Measurements from ENCODE around the gene C2. TPM values are rescaled to one million over a fixed set of nuclear protein-coding genes. Genes with fewer than 3 reads are reported as not detected.
A peak's percentile ranks its signal among the peaks of the same experiment; 100 is the strongest.

C2 gene
- total RNA-seq = 1 to 10 TPM in 1 of 2 donors, not detected in 1; 2.1 TPM
- 1.2 to 1.4 reads per million in 2 donors for total RNA-seq

DNA sequence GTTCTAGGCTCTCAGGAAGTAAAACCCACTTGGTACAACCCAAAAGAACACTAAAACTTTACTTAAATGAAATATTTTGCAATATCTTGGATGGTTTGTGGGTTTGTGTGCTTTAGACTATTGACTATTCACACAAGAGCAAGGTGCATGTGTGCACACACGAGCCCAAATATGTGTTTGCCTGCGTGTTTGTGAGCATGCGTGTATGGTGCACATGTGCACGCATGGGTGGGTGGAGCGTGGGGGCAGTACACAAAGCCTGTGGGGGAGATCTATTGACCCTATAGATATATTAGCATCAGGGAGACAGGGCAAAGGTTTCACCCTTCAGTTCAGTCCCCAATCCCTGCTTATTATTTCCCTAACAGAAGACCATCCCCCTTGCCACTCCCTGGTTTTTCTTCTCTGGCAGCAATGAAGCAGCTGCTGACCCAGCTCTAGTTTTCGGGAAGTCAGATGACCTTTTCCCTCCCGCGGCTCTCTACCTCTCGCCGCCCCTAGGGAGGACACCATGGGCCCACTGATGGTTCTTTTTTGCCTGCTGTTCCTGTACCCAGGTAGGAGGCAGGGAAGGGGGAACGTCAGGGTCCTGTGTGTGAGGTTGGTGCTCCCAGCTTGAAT, at the start of gene C2:
Gene C2 (plus strand): TSS at position 476 of the 621 bp plus-strand sequence. CDS start 36 bp downstream, at position 512.
- Mint-ChIP-seq H3K4me1 (no peaks in the 10 kb centered on the region), H3K27ac (no peak within 1 kb of the TSS), H3K36me3 (ENCODE audit: low read depth) (no peaks in the 10 kb centered on the region), H3K27me3 (peaks cover 5% of the 10 kb centered on the region), H3K4me3 (no peak within 1 kb of the TSS)
- no peaks in the 10 kb centered on the region for H3K9me3 ChIP-seq (ENCODE audit: control insufficient read depth, low read length, poor library complexity, severe bottlenecking)
- DNase-seq (no peak), ATAC-seq (no peak)

DNA sequence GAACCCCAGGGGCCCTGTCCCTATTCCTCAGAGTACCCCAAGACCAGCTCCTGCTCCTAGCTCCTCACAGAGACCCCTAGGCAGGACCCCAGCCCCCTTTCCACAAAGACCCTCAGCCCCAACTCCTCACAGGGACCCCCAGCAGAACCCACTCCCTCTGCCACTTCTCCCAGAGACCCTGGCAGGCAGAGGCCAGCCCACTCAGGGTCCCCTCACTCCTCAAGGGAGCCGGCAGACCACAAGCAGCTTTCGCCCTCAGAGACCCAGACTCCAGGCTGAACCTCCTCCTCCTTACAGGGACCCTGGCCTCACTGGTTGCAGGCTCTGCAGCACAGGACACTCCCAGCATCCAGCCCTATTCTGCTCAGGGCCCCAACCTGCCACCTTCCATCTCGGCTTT, 49.3 kb upstream of the C2 start:
- Mint-ChIP-seq H3K27me3 (no peaks in the 10 kb centered on the region), H3K36me3 (ENCODE audit: low read depth) (peaks cover 11% of the 10 kb centered on the region), H3K4me3 (no peak overlapping the region), H3K27ac (peak overlapping the region; percentile 27), H3K4me1 (peaks cover 11% of the 10 kb centered on the region)
- H3K9me3 ChIP-seq (ENCODE audit: control insufficient read depth, low read length, poor library complexity, severe bottlenecking) = no peaks in the 10 kb centered on the region
- ATAC-seq = no peak
- no peak for DNase-seq

DNA sequence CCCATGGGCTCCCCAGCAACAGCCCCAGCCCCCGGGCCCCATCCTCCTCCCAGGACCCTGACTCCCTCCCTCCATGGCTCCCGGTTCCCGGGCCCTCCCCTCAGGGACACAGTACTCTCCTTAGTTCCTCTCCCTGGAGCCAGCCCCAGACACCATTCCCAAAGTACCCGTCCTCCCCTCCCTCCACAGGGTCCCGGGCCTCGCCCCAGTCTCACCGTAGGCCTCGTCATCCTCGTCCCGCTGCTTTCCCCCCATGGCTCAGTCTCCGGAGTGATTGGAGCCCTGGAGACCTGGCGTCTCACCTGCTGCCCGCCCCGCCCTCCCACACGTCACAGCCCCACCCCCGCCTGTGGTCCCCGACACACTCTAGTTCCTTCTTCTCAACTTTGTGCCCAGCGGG, 48.8 kb upstream of the C2 start, which contains the start of gene SLC44A4:
Gene SLC44A4 (minus strand): TSS at position 272 of the 400 bp plus-strand sequence. CDS start 17 bp downstream, at position 255.
- Mint-ChIP-seq H3K27me3 (no peaks in the 10 kb centered on the region), H3K27ac (peak within 1 kb of the TSS; percentile 27), H3K4me3 (no peak within 1 kb of the TSS), H3K36me3 (ENCODE audit: low read depth) (peaks cover 11% of the 10 kb centered on the region), H3K4me1 (peaks cover 11% of the 10 kb centered on the region)
- ATAC-seq = no peak
- DNase-seq = no peak
- H3K9me3 ChIP-seq (ENCODE audit: control insufficient read depth, low read length, poor library complexity, severe bottlenecking) = no peaks in the 10 kb centered on the region

DNA sequence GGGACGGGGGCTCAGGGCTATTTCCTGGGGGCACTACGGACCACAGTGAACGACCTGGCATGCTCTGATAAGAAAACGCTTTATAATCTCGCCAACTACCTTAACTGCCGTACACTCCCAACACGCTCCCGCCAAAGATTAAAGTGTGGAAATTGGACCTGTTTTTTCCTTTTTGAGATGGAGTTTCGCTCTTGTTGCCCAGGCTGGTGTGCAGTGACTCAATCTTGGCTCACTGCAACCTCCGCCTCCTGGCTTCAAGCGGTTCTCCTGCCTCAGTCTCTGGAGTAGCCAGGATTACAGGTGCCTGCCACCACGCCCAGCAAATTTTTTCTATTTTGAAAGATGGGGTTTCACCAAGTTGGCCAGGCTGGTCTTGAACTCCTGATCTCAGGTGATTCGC, 48.4 kb upstream of the C2 start:
- H3K4me1 Mint-ChIP-seq = peaks cover 10% of the 10 kb centered on the region
- no peak overlapping the region for H3K4me3 Mint-ChIP-seq
- ATAC-seq = no peak
- no peaks in the 10 kb centered on the region for H3K9me3 ChIP-seq (ENCODE audit: control insufficient read depth, low read length, poor library complexity, severe bottlenecking)
- H3K36me3 Mint-ChIP-seq (ENCODE audit: low read depth) = peaks cover 11% of the 10 kb centered on the region
- no peak overlapping the region for H3K27ac Mint-ChIP-seq
- no peaks in the 10 kb centered on the region for H3K27me3 Mint-ChIP-seq
- no peak for DNase-seq

GRCh38 chr6:31879901-31880300, 47.6 kb upstream of the C2 start:
- no peaks in the 10 kb centered on the region for H3K27me3 Mint-ChIP-seq
- peaks cover 11% of the 10 kb centered on the region for H3K36me3 Mint-ChIP-seq (ENCODE audit: low read depth)
- H3K4me3 Mint-ChIP-seq = no peak overlapping the region
- DNase-seq = no peak
- no peak for ATAC-seq
- H3K27ac Mint-ChIP-seq = no peak overlapping the region
- H3K9me3 ChIP-seq (ENCODE audit: control insufficient read depth, low read length, poor library complexity, severe bottlenecking) = no peaks in the 10 kb centered on the region
- H3K4me1 Mint-ChIP-seq = peaks cover 7% of the 10 kb centered on the region

DNA sequence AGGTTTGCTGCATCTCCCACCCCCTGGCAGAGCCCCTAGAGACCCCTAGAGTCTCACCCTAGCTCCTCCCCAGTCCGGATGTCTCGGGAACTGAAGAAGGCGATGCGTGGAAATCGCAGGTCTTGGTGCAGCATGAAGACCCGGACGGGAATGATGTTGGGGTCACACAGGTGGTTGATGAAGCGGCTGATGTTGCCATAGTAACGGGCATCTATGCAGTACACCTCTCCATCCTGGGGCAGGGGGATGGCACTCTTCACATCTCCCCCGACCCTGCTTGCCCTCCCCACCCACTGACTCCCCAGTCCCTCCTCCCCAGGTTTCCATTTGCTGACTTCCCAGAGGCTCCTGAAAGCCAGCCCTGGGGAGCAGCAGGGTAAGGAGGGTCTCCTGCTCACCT, 46.9 kb upstream of the C2 start:
- no peak for ATAC-seq
- peak overlapping the region; percentile 19 for H3K4me3 Mint-ChIP-seq
- no peak overlapping the region for H3K27ac Mint-ChIP-seq
- H3K27me3 Mint-ChIP-seq = no peaks in the 10 kb centered on the region
- H3K36me3 Mint-ChIP-seq (ENCODE audit: low read depth) = peaks cover 11% of the 10 kb centered on the region
- DNase-seq = no peak
- peaks cover 7% of the 10 kb centered on the region for H3K4me1 Mint-ChIP-seq
- no peaks in the 10 kb centered on the region for H3K9me3 ChIP-seq (ENCODE audit: control insufficient read depth, low read length, poor library complexity, severe bottlenecking)

DNA sequence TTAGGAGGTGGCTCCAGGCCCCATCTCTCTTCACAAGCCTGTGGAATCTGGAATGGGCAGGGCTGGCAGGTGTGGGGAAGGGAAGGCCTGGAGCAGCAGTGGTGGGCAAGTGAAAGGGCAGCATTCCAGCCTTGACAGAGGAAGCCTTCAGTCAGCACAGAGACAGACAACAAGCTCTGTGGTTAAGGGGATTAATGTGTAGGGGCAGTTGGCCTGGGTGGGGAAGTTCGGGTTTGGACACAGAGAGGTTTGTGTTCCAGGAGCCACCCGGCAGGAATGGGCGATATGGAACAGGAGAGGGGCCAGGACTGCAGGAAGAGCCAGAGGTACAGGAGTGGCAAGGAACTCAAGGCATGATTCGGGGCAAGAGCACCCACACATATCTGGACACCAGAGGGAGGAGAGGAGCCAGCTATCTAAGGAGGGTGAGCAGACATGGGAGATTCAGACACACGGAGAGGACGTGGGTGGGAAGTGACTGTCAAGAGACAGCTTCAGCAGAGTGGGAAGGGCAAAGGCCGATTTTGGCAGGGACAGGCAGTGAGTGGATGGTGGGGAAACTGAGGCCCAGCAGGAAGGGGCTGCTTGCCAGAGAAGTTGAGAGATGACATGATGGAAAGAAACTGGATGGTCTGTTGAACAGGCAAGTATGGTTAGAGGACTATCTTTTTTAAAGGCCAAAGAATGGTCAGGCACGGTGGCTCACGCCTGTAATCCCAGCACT, 46.2 kb upstream of the C2 start:
- H3K27ac Mint-ChIP-seq = no peak overlapping the region
- H3K9me3 ChIP-seq (ENCODE audit: control insufficient read depth, low read length, poor library complexity, severe bottlenecking) = no peaks in the 10 kb centered on the region

DNA sequence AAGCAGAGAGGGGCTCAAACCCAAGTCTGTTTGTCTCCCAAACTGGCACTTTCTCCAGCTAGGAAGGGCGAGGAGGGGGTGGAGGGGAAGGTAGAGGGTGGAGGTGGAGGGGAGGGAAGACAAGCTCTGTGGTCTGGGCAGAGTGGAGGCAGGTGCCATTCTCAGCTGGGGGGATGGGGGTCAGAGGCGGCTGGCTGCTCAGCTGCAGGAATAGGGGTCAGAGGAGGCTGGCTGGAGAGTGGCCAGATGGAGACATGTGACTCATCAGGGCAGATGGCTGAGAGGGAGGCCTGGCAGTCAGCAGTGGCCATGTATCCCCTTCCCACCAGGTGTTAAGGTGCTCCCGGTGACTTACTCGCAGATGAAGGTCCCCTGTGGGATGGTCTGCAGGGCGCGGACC, 45.2 kb upstream of the C2 start:
- DNase-seq (no peak), ATAC-seq (no peak)
- peaks cover 7% of the 10 kb centered on the region for H3K4me1 Mint-ChIP-seq
- H3K4me3 Mint-ChIP-seq = no peak overlapping the region
- peaks cover 14% of the 10 kb centered on the region for H3K36me3 Mint-ChIP-seq (ENCODE audit: low read depth)
- no peaks in the 10 kb centered on the region for H3K9me3 ChIP-seq (ENCODE audit: control insufficient read depth, low read length, poor library complexity, severe bottlenecking)
- no peaks in the 10 kb centered on the region for H3K27me3 Mint-ChIP-seq
- H3K27ac Mint-ChIP-seq = no peak overlapping the region

More for the DNA sequence above, 46.2 kb upstream of the C2 start:
- peaks cover 14% of the 10 kb centered on the region for H3K36me3 Mint-ChIP-seq (ENCODE audit: low read depth)
- H3K4me3 Mint-ChIP-seq = no peak overlapping the region
- H3K27me3 Mint-ChIP-seq = no peaks in the 10 kb centered on the region
- DNase-seq = no peak
- peaks cover 7% of the 10 kb centered on the region for H3K4me1 Mint-ChIP-seq
- ATAC-seq = no peak

GRCh38 chr6:31883676-31884075, 43.8 kb upstream of the C2 start:
- H3K27ac Mint-ChIP-seq = no peak overlapping the region
- H3K27me3 Mint-ChIP-seq = no peaks in the 10 kb centered on the region
- ATAC-seq = no peak
- DNase-seq = no peak
- peaks cover 14% of the 10 kb centered on the region for H3K36me3 Mint-ChIP-seq (ENCODE audit: low read depth)
- no peak overlapping the region for H3K4me3 Mint-ChIP-seq
- peaks cover 7% of the 10 kb centered on the region for H3K4me1 Mint-ChIP-seq
- no peaks in the 10 kb centered on the region for H3K9me3 ChIP-seq (ENCODE audit: control insufficient read depth, low read length, poor library complexity, severe bottlenecking)

- ATAC-seq = no peak
- peaks cover 17% of the 10 kb centered on the region for H3K36me3 Mint-ChIP-seq (ENCODE audit: low read depth)
- H3K4me1 Mint-ChIP-seq = peaks cover 7% of the 10 kb centered on the region
- H3K9me3 ChIP-seq (ENCODE audit: control insufficient read depth, low read length, poor library complexity, severe bottlenecking) = no peaks in the 10 kb centered on the region
- no peak overlapping the region for H3K4me3 Mint-ChIP-seq
- no peaks in the 10 kb centered on the region for H3K27me3 Mint-ChIP-seq
- H3K27ac Mint-ChIP-seq = no peak overlapping the region
- DNase-seq = no peak
Measured at GRCh38 chr6:31884528-31885035, 42.9 kb upstream of the C2 start.

DNA sequence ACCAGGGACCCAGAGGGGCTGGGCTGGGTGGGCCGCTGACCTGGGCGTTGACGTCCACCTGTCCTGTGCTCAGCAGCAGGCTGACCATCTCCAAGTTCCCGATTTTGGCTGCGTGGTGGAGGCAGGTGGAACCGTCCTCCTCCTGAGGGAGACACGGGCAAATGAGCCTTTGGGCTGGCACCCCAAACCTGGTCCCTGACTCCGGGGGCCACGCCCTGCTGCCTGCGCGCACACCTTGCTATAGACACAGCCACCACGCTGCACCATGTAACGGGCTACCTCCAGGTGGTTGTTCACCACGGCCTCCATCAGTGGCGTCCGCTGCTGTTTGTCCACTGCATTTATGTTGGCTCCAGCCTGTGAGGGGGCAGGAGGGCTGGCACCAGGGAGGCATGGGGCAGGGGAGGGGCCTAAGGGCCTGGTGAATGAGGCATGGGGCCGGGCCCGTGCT, 41.0 kb upstream of the C2 start:
- peaks cover 11% of the 10 kb centered on the region for H3K36me3 Mint-ChIP-seq (ENCODE audit: low read depth)
- H3K27ac Mint-ChIP-seq = peak overlapping the region; percentile 77
- ATAC-seq (no peak), DNase-seq (no peak)
- no peaks in the 10 kb centered on the region for H3K27me3 Mint-ChIP-seq
- H3K4me1 Mint-ChIP-seq = peaks cover 2% of the 10 kb centered on the region
- H3K4me3 Mint-ChIP-seq = no peak overlapping the region
- no peaks in the 10 kb centered on the region for H3K9me3 ChIP-seq (ENCODE audit: control insufficient read depth, low read length, poor library complexity, severe bottlenecking)

- H3K27ac Mint-ChIP-seq = no peak overlapping the region
- H3K4me1 Mint-ChIP-seq = peaks cover 5% of the 10 kb centered on the region
Measured at GRCh38 chr6:31887173-31888007, 40.1 kb upstream of the C2 start.

More at GRCh38 chr6:31887173-31888007, 40.1 kb upstream of the C2 start:
- H3K9me3 ChIP-seq (ENCODE audit: control insufficient read depth, low read length, poor library complexity, severe bottlenecking) = no peaks in the 10 kb centered on the region
- DNase-seq = no peak
- Mint-ChIP-seq H3K27me3 (no peaks in the 10 kb centered on the region), H3K4me3 (no peak overlapping the region), H3K36me3 (ENCODE audit: low read depth) (peaks cover 12% of the 10 kb centered on the region)
- ATAC-seq = no peak

Data from T-helper 17 cell (primary cell).